PC-3 (cell line): Measurements from ENCODE around the gene ABHD2.

Experiments
- EZH2 ChIP-seq: fragments of 300-600 bp; sonication (generic); IDR thresholded peaks from one replicate; pipeline ENCODE4 v1.6.1; 2017; ENCODE audit warnings: antibody characterized with exemption, mild to moderate bottlenecking, low read length; ENCODE audit not compliant: unreplicated experiment
- EZH2phosphoT487 ChIP-seq: fragments of 300-600 bp; sonication (generic); IDR thresholded peaks from 2 replicates; pipeline ENCODE4 v1.6.1; 2018; ENCODE audit warnings: mild to moderate bottlenecking, antibody characterized with exemption, low read length, borderline replicate concordance
- TF ChIP-seq, protein P1 (sequence below): fragments of 300-600 bp; sonication (generic); conservative IDR thresholded peaks from 2 replicates; pipeline ENCODE4 v1.5.1; 2017; ENCODE audit warnings: antibody characterized with exemption, low read depth, mild to moderate bottlenecking, low read length

DNA sequence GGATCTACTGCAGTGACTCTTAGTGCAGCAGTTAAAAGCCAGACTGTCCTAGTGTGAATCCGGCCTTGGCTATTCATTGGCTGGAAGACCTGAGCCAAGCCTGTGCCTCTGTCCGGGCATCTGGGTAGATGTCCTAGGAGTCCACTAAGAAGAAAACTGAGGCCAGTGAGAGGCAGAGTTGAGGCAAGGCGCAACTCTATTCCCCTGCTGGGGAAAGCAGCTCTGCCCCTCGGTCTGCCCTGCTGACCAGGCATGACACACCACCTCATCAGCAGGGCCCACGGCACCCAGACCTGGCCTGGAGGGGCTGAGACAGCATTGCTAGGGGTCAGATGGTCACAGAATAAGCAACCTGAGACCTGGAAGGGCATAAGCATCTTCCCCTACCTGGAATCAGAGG lies 46.7 kb upstream of the ABHD2 start:
- TF ChIP-seq, protein P1, sequence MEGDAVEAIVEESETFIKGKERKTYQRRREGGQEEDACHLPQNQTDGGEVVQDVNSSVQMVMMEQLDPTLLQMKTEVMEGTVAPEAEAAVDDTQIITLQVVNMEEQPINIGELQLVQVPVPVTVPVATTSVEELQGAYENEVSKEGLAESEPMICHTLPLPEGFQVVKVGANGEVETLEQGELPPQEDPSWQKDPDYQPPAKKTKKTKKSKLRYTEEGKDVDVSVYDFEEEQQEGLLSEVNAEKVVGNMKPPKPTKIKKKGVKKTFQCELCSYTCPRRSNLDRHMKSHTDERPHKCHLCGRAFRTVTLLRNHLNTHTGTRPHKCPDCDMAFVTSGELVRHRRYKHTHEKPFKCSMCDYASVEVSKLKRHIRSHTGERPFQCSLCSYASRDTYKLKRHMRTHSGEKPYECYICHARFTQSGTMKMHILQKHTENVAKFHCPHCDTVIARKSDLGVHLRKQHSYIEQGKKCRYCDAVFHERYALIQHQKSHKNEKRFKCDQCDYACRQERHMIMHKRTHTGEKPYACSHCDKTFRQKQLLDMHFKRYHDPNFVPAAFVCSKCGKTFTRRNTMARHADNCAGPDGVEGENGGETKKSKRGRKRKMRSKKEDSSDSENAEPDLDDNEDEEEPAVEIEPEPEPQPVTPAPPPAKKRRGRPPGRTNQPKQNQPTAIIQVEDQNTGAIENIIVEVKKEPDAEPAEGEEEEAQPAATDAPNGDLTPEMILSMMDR: no peak
- no peak for TF ChIP-seq EZH2
- TF ChIP-seq EZH2phosphoT487: no peak
